Inflammatory macrophage treated with lipopolysaccharide for 4 hours (primary cell): ENCODE results near the gene SATB2.

Experiments used
- DNase-seq: peaks from one replicate; pipeline ENCODE4 v3.0.0-alpha.2; 2020

The SATB2 gene

GRCh38 chr2:199452260-199452990 is 5.3 kb downstream of the SATB2 start:
- no peak for DNase-seq

- DNase-seq, result no peak
Observed at GRCh38 chr2:199449956-199450355, 7.8 kb downstream of the SATB2 start.

- no peak for DNase-seq
Observed at GRCh38 chr2:199449455-199449854, 8.3 kb downstream of the SATB2 start.

GRCh38 chr2:199446996-199447576 is 10.7 kb downstream of the SATB2 start:
- DNase-seq, result no peak

- DNase-seq, result no peak
Observed at GRCh38 chr2:199444749-199445148, 13.0 kb downstream of the SATB2 start.

- DNase-seq, result no peak
Observed at GRCh38 chr2:199443589-199444130, 14.1 kb downstream of the SATB2 start.

- no peak for DNase-seq
Observed at GRCh38 chr2:199442173-199442572, 15.6 kb downstream of the SATB2 start.

- DNase-seq, result no peak
Observed at GRCh38 chr2:199441759-199442158, 16.0 kb downstream of the SATB2 start.

GRCh38 chr2:199440118-199440517 is 17.6 kb downstream of the SATB2 start:
- DNase-seq, result no peak

GRCh38 chr2:199439542-199439941 is 18.2 kb downstream of the SATB2 start:
- no peak for DNase-seq

GRCh38 chr2:199439066-199439465 is 18.7 kb downstream of the SATB2 start:
- DNase-seq, result no peak

GRCh38 chr2:199434555-199434954 is 23.2 kb downstream of the SATB2 start:
- DNase-seq, result no peak

- DNase-seq, result no peak
Observed at GRCh38 chr2:199433204-199433832, 24.4 kb downstream of the SATB2 start.

GRCh38 chr2:199431746-199432213 is 26.0 kb downstream of the SATB2 start:
- DNase-seq, result no peak

- DNase-seq, result no peak
Observed at GRCh38 chr2:199430214-199430613, 27.5 kb downstream of the SATB2 start.

- DNase-seq, result no peak
Observed at GRCh38 chr2:199428291-199428690, 29.4 kb downstream of the SATB2 start.

GRCh38 chr2:199424160-199424559 is 33.6 kb downstream of the SATB2 start:
- DNase-seq, result no peak

GRCh38 chr2:199419428-199419827 is 38.3 kb downstream of the SATB2 start:
- DNase-seq, result no peak

GRCh38 chr2:199414465-199414864 is 43.3 kb downstream of the SATB2 start:
- no peak for DNase-seq

GRCh38 chr2:199414001-199414400 is 43.7 kb downstream of the SATB2 start:
- DNase-seq, result no peak

GRCh38 chr2:199409759-199410529 is 47.8 kb downstream of the SATB2 start:
- no peak for DNase-seq

- no peak for DNase-seq
Observed at GRCh38 chr2:199407421-199407820, 50.3 kb downstream of the SATB2 start.

GRCh38 chr2:199405241-199405640 is 52.5 kb downstream of the SATB2 start:
- DNase-seq, result peak; percentile 18
